DOHH2 (cell line): Measurements from ENCODE around the gene ANXA6.

Experiments
- CTCF ChIP-seq: fragments of 200-600 bp; sonication (generic); IDR thresholded peaks from one replicate; pipeline ENCODE4 v1.5.1; 2014; ENCODE audit warnings: antibody characterized with exemption, mild to moderate bottlenecking, low read depth, low read length; ENCODE audit not compliant: poor library complexity, severe bottlenecking
- EZH2phosphoT487 ChIP-seq: fragments of 200-600 bp; sonication (generic); IDR thresholded peaks from 2 replicates; pipeline ENCODE4 v1.6.1; 2017; ENCODE audit warnings: borderline replicate concordance, mild to moderate bottlenecking, antibody characterized with exemption, low read length, moderate library complexity, mixed read lengths

GRCh38 chr5:151143645-151144044 is 13.9 kb downstream of the ANXA6 start:
- TF ChIP-seq CTCF, result no peak
- no peak for TF ChIP-seq EZH2phosphoT487
